ENCODE measurements around the gene SLC9A8. TPM values are rescaled to one million over a fixed set of nuclear protein-coding genes. Genes with fewer than 3 reads are reported as not detected.
"Not testable (repeated sequence)": the region's sequence is repeated elsewhere in the genome, so short reads cannot be mapped to it uniquely, and the experiment has no call there.

The SLC9A8 gene
- total and polyA plus RNA-seq, 4 donors: 9.3 to 14.0 (median 11.3) TPM

DNA sequence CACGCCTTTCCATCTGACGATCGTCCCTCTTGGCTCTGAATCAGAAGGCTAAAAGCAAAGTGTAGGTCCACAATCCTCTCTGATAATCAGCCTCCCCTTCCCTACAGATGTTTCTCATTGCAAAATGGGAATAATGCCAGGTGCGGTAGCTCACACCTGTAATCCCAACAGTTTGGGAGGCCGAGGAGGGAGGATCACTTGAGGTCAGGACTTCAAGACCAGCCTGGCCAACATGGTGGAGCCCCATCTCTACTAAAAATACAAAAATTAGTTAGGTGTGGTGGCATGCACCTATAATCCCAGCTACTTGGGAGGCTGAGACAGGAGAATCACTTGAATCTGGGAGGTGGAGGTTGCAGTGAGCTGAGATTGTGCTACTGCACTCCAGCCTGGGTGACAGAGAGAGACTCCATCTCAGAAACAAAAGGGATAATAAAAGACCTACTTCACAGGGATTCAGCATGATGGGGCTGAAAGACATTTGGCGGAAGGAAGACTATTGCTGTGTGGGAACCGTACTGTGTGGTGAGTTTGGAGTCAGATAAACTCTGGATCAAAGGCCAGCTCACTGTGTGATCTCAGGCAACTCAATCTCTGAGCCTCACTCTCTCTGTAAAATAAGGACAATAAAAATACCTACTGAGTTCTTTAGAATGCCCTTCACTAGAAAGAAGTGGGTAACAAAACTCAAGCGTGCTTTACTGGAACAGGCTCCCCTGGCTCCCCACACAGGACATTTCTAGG is 15.9 kb upstream of the SLC9A8 start:
- Histone ChIP-seq H3K27me3 (ENCODE audit: control insufficient read depth, insufficient read depth, low read length) (no peaks in the 10 kb centered on the region), H3K4me1 (ENCODE audit: control insufficient read depth, insufficient read depth, low read length) (no peaks in the 10 kb centered on the region), H3K4me3 (ENCODE audit: low read depth, low read length) (no peak overlapping the region), H3K27ac (ENCODE audit: low read depth, low read length) (no peak overlapping the region), H3K36me3 (ENCODE audit: control insufficient read depth, insufficient read depth, low read length) (no peaks in the 10 kb centered on the region), H3K9me3 (ENCODE audit: control insufficient read depth, insufficient read depth, low read length) (no peaks in the 10 kb centered on the region)
- DNase-seq (ENCODE audit: low read depth in 4 of 6, low spot score in 6 of 6): no peak
- 95% methylated on average over 4 of the region's 8 CpGs for WGBS (ENCODE audit: insufficient coverage)

DNA sequence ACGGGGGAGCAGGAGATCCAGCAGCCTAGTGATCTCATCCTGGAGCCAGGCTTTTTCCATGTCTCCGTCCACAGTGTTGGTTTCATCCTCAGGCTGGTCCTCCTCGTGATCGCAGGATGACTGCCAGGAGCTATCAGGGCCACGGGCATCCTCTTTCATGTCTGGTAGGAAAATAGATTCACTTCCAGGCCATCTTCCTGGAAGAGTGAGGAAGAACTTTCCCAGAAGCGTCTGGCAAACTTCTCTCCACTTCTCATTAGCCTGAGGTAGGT is 15.3 kb upstream of the SLC9A8 start:
- WGBS (ENCODE audit: insufficient coverage): 49% methylated on average over 4 of the region's 6 CpGs
- H3K4me1 ChIP-seq (ENCODE audit: control insufficient read depth, insufficient read depth, low read length): no peaks in the 10 kb centered on the region
- no peaks in the 10 kb centered on the region for H3K36me3 ChIP-seq (ENCODE audit: control insufficient read depth, insufficient read depth, low read length)
- H3K4me3 ChIP-seq (ENCODE audit: low read depth, low read length): no peak overlapping the region
- H3K27ac ChIP-seq (ENCODE audit: low read depth, low read length): no peak overlapping the region
- H3K27me3 ChIP-seq (ENCODE audit: control insufficient read depth, insufficient read depth, low read length): no peaks in the 10 kb centered on the region
- DNase-seq (ENCODE audit: low read depth in 4 of 6, low spot score in 6 of 6): no peak
- H3K9me3 ChIP-seq (ENCODE audit: control insufficient read depth, insufficient read depth, low read length): no peaks in the 10 kb centered on the region

DNA sequence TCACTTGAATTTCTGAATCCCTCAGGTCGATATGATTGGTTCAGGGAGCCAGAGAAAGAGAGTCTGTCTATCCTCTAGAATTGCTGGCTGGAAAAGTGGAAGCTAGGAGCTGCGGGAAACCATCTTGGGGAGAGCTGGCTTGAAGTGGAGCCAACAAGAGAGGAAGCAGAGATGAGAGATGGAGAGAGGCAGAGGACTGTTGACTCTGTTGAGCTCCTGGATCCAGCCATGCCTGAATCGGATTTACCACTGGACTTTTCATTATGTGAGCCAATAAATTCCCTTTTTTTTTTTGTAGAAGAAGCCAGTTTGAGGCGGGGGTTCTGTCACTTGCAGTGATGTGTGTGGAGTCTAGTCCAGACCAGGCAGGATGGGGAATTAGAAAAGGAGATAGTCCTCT is 13.9 kb upstream of the SLC9A8 start:
- Histone ChIP-seq H3K9me3 (ENCODE audit: control insufficient read depth, insufficient read depth, low read length) (no peaks in the 10 kb centered on the region), H3K36me3 (ENCODE audit: control insufficient read depth, insufficient read depth, low read length) (no peaks in the 10 kb centered on the region), H3K27ac (ENCODE audit: low read depth, low read length) (no peak overlapping the region), H3K27me3 (ENCODE audit: control insufficient read depth, insufficient read depth, low read length) (no peaks in the 10 kb centered on the region), H3K4me1 (ENCODE audit: control insufficient read depth, insufficient read depth, low read length) (no peaks in the 10 kb centered on the region), H3K4me3 (ENCODE audit: low read depth, low read length) (no peak overlapping the region)
- DNase-seq (ENCODE audit: low read depth in 4 of 6, low spot score in 6 of 6): no peak
- 84% methylated on average over 3 of the region's 4 CpGs for WGBS (ENCODE audit: insufficient coverage)

DNA sequence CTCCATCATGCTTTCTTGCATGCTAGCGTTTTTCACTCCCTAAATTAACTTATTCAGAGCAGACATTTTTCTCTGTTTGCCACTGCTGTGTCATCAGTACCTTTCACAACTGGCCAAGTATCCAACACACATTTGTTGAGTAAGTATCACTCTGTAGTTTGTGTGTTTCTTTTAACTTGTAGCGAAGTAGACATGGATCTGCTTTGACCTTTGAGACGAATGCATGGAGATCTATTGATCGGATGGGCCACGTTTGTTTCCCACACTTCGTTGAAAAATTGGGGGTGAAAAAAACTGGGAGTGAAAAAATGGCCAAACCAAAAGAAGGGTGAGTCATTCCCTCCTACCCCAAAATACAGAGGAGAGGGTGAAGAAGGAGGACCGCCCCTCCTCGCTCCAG is 12.9 kb upstream of the SLC9A8 start:
- H3K27me3 ChIP-seq (ENCODE audit: control insufficient read depth, insufficient read depth, low read length): no peaks in the 10 kb centered on the region
- no peaks in the 10 kb centered on the region for H3K4me1 ChIP-seq (ENCODE audit: control insufficient read depth, insufficient read depth, low read length)
- no peaks in the 10 kb centered on the region for H3K36me3 ChIP-seq (ENCODE audit: control insufficient read depth, insufficient read depth, low read length)
- DNase-seq (ENCODE audit: low read depth in 4 of 6, low spot score in 6 of 6): no peak
- WGBS (ENCODE audit: insufficient coverage): 76% methylated on average over 3 of the region's 8 CpGs
- no peak overlapping the region for H3K27ac ChIP-seq (ENCODE audit: low read depth, low read length)
- no peak overlapping the region for H3K4me3 ChIP-seq (ENCODE audit: low read depth, low read length)
- no peaks in the 10 kb centered on the region for H3K9me3 ChIP-seq (ENCODE audit: control insufficient read depth, insufficient read depth, low read length)

DNA sequence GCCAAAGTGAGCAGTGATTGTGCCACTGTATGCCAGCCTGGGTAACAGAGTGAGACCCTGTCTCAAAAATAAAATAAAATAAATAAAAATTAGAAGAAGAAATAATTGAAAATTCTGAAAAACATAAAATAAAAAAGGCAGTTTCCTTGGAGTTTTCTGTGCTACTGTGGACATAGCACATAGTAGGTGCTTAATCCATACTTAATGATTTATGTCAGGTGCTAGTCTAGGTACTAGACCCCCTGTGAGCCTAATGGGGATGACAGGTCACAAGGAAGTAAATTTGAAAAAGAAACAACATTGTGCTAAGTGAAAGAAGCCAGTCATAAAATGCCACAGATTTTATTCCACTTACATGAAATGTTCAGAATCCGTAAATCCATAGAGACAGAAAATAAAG is 9.2 kb upstream of the SLC9A8 start:
- no peaks in the 10 kb centered on the region for H3K9me3 ChIP-seq (ENCODE audit: control insufficient read depth, insufficient read depth, low read length)
- H3K27ac ChIP-seq (ENCODE audit: low read depth, low read length): no peak overlapping the region
- H3K4me1 ChIP-seq (ENCODE audit: control insufficient read depth, insufficient read depth, low read length): no peaks in the 10 kb centered on the region
- no peak overlapping the region for H3K4me3 ChIP-seq (ENCODE audit: low read depth, low read length)
- H3K36me3 ChIP-seq (ENCODE audit: control insufficient read depth, insufficient read depth, low read length): no peaks in the 10 kb centered on the region
- no CpG with 5 or more reads among the region's 1 CpG for WGBS (ENCODE audit: insufficient coverage)
- DNase-seq (ENCODE audit: low read depth in 4 of 6, low spot score in 6 of 6): no peak
- H3K27me3 ChIP-seq (ENCODE audit: control insufficient read depth, insufficient read depth, low read length): no peaks in the 10 kb centered on the region

DNA sequence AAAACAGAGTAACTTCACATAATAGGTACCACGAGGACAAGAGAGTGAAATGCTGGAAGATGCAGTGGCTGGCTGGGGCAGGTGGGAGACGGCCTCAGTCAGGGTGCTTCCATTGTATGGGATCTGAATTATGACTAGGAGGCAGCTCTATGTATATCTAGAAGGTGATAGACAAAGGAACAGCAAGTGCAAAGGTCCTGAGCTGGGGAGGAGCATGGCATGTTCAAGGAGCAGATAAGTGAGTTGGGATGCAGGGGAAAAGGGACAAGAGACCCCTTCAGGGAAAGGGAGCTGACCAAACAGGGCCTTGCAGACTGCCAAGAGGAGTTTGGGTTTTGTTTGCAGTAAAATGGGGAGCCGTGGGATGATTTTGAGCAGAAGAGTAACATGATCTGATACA is 8.3 kb upstream of the SLC9A8 start:
- Histone ChIP-seq H3K9me3 (ENCODE audit: control insufficient read depth, insufficient read depth, low read length) (no peaks in the 10 kb centered on the region), H3K27ac (ENCODE audit: low read depth, low read length) (no peak overlapping the region), H3K36me3 (ENCODE audit: control insufficient read depth, insufficient read depth, low read length) (no peaks in the 10 kb centered on the region), H3K27me3 (ENCODE audit: control insufficient read depth, insufficient read depth, low read length) (no peaks in the 10 kb centered on the region), H3K4me3 (ENCODE audit: low read depth, low read length) (no peak overlapping the region), H3K4me1 (ENCODE audit: control insufficient read depth, insufficient read depth, low read length) (no peaks in the 10 kb centered on the region)
- DNase-seq (ENCODE audit: low read depth in 4 of 6, low spot score in 6 of 6): no peak
- WGBS (ENCODE audit: insufficient coverage): 85% methylated on average over 3 of the region's 3 CpGs

DNA sequence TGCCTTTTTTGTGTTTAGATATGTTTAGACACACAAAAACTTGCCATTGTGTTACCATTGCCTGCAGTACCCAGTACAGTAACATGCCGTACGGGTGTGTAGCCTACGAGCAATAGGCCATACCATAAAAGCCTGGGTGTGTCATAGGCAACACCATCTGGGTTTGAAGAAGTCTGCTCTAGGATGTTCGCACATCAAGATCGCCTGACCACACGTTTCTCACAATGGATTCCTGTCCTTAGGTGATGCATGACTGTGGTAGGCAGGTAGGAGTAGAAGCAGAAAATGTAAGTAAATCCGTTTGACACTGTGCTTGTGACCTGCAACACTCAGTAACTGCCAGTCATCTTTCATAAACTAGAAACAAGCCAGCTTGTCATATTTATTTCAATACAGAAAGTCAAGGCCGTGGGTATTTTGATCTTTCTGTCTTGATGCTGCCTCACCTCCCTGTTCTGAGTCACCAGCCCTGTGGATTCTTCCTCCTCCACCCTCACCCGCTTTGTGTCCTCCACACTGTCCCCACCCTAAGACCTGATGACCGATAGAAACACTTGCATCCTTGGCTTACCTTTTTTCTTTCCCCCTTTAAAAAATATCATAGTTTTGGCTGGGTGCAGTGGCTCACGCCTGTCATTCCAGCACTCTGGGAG is 7.3 kb upstream of the SLC9A8 start:
- H3K27ac ChIP-seq (ENCODE audit: low read depth, low read length): not testable (repeated sequence)

DNA sequence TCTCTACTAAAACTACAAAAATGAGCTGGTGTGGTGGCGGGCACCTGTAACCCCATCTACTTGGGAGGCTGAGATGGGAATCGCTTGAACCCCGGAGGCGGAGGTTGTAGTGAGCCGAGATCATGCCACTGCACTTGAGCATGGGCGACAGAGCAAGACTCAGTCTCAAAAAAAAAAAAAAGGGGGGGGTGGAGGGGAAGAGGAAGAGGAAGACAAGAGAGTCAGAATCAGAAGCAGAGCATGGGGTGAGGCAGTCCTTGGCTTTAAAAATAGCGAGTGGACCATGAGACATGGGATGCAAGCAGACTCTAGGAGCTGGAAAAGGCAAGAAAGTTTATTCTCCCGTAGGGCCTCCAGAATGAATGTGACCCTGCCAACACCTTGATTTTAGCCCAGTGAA is 3.9 kb upstream of the SLC9A8 start:
- no peak overlapping the region for H3K27ac ChIP-seq (ENCODE audit: low read depth, low read length)
- peaks cover 12% of the 10 kb centered on the region for H3K4me1 ChIP-seq (ENCODE audit: control insufficient read depth, insufficient read depth, low read length)
- no peaks in the 10 kb centered on the region for H3K9me3 ChIP-seq (ENCODE audit: control insufficient read depth, insufficient read depth, low read length)
- no peak overlapping the region for H3K4me3 ChIP-seq (ENCODE audit: low read depth, low read length)
- no peaks in the 10 kb centered on the region for H3K27me3 ChIP-seq (ENCODE audit: control insufficient read depth, insufficient read depth, low read length)
- WGBS (ENCODE audit: insufficient coverage): 93% methylated on average over 4 of the region's 8 CpGs
- DNase-seq (ENCODE audit: low read depth in 4 of 6, low spot score in 6 of 6): no peak
- no peaks in the 10 kb centered on the region for H3K36me3 ChIP-seq (ENCODE audit: control insufficient read depth, insufficient read depth, low read length)

More for the DNA sequence above, 7.3 kb upstream of the SLC9A8 start:
- H3K36me3 ChIP-seq (ENCODE audit: control insufficient read depth, insufficient read depth, low read length); H3K9me3 ChIP-seq (ENCODE audit: control insufficient read depth, insufficient read depth, low read length); DNase-seq (ENCODE audit: low read depth in 4 of 6, low spot score in 6 of 6); H3K4me1 ChIP-seq (ENCODE audit: control insufficient read depth, insufficient read depth, low read length); H3K27me3 ChIP-seq (ENCODE audit: control insufficient read depth, insufficient read depth, low read length); H3K4me3 ChIP-seq (ENCODE audit: low read depth, low read length): not testable (repeated sequence)
- WGBS (ENCODE audit: insufficient coverage): 92% methylated on average over 3 of the region's 11 CpGs

DNA sequence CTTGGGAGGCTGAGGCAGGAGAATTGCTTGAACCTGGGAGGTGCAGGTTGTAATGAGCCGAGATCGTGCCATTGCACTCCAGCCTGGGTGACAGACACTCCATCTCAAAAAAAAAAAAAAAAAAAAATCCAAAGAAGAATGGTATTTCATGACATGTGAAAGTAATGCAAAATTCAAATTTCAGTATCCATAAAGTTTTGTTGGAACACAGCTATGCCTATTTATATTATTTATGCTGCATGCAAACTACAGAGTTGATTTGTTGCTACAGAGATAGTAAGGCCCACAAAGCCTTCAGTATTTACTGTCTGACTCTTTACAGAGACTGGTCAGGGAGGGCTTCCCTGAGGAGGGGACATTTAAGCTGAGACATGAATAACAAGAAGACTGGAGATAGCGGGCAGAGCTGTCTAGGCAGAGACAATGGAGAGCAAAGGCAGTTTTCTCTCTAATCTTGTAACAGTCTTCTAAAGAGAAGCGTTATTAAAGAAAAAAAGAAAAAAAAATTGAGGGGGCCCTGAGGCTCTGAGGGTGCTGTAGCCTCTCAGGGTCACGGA is 2.7 kb upstream of the SLC9A8 start:
- no peak for DNase-seq (ENCODE audit: low read depth in 4 of 6, low spot score in 6 of 6)
- no peaks in the 10 kb centered on the region for H3K36me3 ChIP-seq (ENCODE audit: control insufficient read depth, insufficient read depth, low read length)
- H3K4me3 ChIP-seq (ENCODE audit: low read depth, low read length): no peak overlapping the region
- H3K27me3 ChIP-seq (ENCODE audit: control insufficient read depth, insufficient read depth, low read length): no peaks in the 10 kb centered on the region
- H3K27ac ChIP-seq (ENCODE audit: low read depth, low read length): no peak overlapping the region
- no peaks in the 10 kb centered on the region for H3K9me3 ChIP-seq (ENCODE audit: control insufficient read depth, insufficient read depth, low read length)
- WGBS (ENCODE audit: insufficient coverage): 94% methylated on average over 2 of the region's 5 CpGs
- peaks cover 13% of the 10 kb centered on the region for H3K4me1 ChIP-seq (ENCODE audit: control insufficient read depth, insufficient read depth, low read length)
